ENCODE data around the gene RNASEH2C.
A peak's percentile ranks its signal among the peaks of the same experiment; 100 is the strongest.
"Not testable (repeated sequence)": the region's sequence is repeated elsewhere in the genome, so short reads cannot be mapped to it uniquely, and the experiment has no call there.

Gene RNASEH2C

GRCh38 chr11:65720211-65720934, at the start of gene RNASEH2C:
RNASEH2C (minus strand) TSS chr11:65720798; CDS start chr11:65720758, 40 bp downstream.
- peak; percentile 90 for DNase-seq

GRCh38 chr11:65767806-65768205, 47.2 kb upstream of the RNASEH2C start:
- not testable (repeated sequence) for DNase-seq

DNA sequence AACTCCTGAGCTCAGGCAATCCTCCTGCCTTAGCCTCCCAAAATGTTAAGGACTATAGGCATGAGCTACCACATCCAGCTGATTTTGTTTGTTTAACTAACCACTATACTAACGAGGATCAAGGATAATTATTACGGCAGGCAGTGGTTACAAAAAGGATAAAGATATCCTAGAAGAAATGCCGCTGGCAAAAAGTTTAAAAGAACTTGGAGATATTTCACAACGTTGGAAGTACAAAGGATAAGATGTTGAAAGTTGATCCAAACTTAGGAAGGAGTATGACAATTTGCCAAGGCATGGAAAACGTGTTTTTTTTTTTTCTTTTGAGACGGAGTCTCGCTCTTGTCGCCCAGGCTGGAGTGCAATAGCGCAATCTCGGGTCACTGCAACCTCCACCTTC, 46.8 kb upstream of the RNASEH2C start:
- DNase-seq = no peak

GRCh38 chr11:65766535-65766934, 45.9 kb upstream of the RNASEH2C start:
- no peak for DNase-seq

DNA sequence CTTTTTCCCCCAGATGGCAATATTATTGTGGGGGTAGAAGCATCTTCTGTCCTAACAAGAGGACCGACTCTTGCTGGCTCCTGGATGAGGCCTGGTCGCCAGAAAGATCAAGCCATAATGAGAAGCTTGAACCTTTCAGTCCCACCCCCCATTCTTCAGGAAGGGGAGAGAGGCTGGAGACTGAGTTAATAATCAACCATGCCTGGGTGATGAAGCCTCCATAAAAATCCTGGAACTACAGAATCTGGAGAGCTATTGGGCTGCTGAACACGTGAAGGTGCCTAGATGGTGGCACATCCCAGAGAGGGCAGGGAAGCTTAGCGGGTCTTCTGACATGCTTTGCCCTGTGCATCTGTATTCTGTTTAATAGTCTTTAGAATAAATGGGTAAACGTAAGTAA, 43.8 kb upstream of the RNASEH2C start:
- DNase-seq = no peak

GRCh38 chr11:65762816-65763215, 42.2 kb upstream of the RNASEH2C start:
- DNase-seq = not testable (repeated sequence)

GRCh38 chr11:65762169-65762568, 41.6 kb upstream of the RNASEH2C start:
- not testable (repeated sequence) for DNase-seq

DNA sequence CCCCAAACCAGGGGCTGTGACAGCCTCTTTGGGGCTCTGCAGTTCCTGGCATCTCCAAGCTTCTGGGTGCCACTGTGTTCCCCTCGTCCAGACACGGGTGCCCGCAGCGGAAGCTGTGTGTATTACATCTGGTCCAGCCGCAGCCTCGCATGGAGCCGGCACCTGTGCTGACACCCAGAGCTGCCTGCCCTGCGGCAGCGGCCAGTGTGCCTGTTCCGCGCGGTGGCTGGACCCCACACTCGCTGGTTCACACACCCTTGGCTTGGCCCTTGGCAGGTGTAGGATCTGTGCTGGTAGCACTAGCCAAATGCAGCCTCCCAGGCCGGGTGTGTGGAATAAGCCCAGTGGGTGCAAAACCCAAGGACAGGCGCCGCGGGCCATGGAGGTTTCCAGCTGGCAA, 24.5 kb upstream of the RNASEH2C start:
- DNase-seq = no peak

DNA sequence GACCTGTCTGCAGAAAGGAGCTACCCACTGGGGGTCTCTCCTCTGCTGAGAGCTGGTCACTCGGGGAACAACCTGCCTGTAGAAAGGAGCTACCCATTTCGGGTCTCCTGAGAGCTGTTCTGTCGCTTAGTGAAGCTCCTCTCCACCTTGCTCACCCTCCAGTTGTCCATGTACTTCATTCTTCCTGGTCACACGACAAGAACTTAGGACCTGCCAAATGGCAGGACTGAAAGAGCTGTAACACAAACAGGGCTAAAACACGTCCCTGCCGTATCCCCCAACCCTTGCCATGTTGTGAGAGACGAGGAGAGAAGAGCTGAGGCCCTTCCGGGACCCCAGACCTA, 24.1 kb upstream of the RNASEH2C start:
- DNase-seq = no peak

DNA sequence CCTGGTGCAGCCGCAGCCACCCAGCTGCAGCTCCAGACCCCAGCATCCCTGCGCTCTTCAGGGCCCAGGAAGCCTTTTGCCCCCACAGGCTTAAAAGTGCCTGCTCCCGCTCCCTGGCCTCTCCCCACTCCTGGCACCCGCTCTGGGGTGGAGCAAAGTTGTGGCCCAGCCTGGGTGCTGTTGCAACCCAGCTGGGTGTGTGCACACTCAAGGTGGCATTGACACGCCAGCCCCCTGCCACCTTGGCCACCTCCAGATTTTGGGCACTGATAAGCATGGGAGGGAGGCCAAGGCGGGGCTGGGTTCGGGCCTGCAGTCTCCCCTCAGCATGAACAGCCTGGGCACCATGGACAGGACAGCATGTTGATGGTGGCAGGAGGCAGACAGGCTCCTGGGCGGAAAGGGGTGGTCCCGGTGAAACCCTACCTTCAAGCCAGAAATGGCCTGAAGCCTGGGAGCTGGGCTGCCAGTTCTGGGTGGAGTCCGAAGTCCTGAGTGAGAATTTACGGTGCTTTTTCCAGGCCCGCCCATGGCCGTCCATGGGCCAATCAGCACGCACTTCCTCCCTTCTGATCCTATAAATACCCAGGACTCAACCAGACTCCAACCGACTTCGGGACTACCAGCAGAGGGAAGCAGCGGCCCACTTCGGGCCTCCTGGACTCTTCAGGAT, 23.6 kb upstream of the RNASEH2C start:
- peak; percentile 17 for DNase-seq

DNA sequence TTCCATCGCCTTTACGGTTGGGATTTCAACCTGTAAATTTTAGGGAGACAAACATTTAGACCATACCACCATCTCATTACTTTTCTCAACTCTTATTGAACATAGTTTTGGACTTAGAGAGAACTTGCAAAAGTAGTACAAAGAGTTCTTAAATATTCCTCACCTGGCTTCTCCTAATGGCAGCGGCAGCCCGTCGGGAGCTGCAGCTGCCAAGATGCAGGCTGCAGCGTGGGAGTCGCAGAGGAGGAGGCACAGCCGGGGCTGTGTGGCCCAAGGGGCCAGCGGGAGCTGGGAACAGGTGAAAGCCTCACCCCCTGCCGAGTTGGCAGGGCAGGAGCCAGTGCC, 23.1 kb upstream of the RNASEH2C start:
- no peak for DNase-seq

GRCh38 chr11:65742353-65742752, 21.8 kb upstream of the RNASEH2C start:
- DNase-seq = no peak

DNA sequence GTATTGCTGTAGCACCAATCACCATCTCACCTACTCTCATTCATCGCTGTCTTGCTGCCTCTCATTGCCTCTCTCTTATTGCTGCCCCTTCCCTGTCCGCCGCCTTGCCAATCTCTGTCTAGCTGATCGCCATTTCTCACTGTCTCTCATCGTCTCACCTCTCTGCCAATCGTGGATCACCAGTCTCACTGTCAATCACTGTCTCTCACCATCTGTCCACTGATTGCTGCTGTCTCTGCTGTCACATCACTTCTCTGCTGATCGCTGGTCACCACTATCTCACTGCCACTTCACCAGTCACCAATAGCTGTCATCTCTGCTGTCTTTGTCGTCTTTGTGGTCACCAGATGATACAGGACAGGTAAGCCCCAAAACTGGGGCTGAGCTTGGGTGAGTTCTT, 20.6 kb upstream of the RNASEH2C start:
- DNase-seq = no peak

- no peak for DNase-seq
These were observed 18.4 kb upstream of the RNASEH2C start for GRCh38 chr11:65739022-65739421.

DNA sequence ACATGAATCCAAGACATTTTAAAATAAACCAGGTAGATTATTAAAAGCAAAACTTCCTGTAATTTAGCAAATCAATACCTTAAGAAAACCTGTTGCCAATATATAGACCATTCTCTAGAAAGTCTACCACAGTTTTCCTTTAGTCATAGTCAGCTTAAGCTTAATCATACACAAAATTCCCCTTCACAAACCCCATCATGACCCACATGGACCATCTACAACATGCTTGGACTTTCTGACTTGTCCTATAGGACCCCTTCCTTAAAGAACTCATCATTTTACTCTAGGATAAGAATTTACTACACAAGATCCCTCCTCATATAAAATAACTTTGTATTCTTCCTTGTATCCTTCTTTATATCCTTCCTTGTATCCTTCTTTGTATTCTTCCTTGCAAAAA, 16.2 kb upstream of the RNASEH2C start:
- no peak for DNase-seq

DNA sequence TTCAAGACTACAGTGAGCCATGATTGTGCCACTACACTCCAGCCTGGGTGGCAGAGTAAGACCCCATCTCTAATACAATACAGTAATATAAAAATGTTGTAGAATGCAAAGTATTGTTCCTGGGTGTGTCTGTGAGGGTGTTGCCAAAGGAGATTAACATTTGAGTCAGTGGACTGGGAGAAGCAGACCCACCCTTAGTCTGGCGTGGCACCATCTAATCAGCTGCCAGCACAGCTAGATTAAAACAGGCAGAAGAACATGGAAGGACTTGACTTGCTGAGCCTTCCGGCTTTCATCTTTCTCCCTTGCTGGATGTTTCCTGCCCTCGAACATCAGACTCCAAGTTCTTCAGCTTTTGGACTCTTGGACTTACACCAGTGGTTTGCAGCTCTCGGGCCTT, 14.5 kb upstream of the RNASEH2C start:
- not testable (repeated sequence) for DNase-seq

- no peak for DNase-seq
These were observed 9.9 kb upstream of the RNASEH2C start for GRCh38 chr11:65730461-65730860.

GRCh38 chr11:65727865-65728264, 7.3 kb upstream of the RNASEH2C start:
- no peak for DNase-seq

DNA sequence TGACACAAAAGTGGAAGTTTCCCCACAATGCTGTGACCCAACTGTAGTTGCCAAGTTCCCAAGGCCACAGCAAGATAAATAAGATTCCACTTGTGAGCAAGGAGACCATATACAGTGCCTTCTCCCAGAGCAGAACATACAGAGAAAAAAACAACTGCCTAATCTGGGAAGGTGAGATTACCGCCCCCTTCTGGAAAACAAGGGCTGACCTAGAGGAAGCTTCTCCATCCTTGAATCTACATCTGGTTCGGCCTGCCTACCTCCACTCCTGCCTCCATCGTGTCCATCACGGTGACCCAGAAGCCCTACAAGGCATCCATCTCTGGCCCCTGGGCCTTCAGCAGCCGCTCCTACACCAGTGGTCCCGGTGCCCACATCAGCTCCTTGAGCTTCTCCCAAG, 6.1 kb upstream of the RNASEH2C start:
- DNase-seq = no peak

- DNase-seq = no peak
These were observed 1.7 kb upstream of the RNASEH2C start for GRCh38 chr11:65722261-65722660.

DNA sequence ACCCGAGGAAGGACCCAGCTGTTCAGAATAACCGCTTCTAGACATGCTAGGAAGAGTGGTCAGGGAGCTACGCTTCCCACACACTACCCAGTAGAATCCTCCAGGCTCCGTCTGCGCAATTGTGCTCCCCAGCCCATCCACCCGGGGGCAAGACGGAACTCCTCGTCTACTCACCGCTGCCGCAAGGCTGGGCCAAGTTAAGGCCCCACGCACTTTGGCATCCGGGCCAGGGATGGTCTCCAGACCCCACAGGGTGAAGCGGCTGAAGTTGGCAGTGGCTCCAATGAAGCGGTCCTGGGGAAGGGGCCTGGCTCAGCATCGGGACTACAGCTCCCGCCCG, 757 bp downstream of the RNASEH2C start:
- no peak for DNase-seq

GRCh38 chr11:65718964-65719492, 1.6 kb downstream of the RNASEH2C start:
- DNase-seq = no peak

GRCh38 chr11:65718531-65718930, 2.1 kb downstream of the RNASEH2C start:
- DNase-seq = no peak

DNA sequence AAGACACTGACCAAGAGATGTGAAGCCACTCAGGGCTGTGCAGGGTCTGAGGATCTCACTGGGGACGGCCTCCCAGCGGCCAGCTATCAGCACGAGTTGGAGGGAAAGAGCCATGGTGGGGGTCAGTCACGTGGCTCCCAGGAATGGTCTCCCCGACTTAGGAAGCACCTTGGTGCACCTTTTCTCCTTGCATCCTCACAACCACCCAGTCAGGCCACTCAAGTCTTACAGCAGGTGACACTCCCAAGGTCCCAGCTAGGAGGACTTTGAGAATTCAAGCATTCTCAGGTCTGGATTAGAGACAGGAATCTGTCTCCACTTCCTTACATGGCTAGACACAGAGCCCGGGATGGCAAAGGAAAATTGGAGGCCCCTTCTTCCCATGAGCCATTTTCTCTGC, 2.7 kb downstream of the RNASEH2C start:
- no peak for DNase-seq

All from NCI-H345 (cell line).